A204.1 (cell line): Measurements from ENCODE around the gene GFAP.
"Not testable (repeated sequence)": the region's sequence is repeated elsewhere in the genome, so short reads cannot be mapped to it uniquely, and the experiment has no call there.

Experiments
- FAIRE-seq: peaks from 2 replicates; lab custom pipeline; 2012; peaks lifted over from hg19 to GRCh38; lab: Jason Lieb, UNC

The GFAP gene

GRCh38 chr17:44915321-44915726 is at the start of gene GFAP:
Gene GFAP, minus strand, starts transcription at chr17:44915500. Its CDS starts 14 bp downstream, at chr17:44915486.
- FAIRE-seq = no peak

DNA sequence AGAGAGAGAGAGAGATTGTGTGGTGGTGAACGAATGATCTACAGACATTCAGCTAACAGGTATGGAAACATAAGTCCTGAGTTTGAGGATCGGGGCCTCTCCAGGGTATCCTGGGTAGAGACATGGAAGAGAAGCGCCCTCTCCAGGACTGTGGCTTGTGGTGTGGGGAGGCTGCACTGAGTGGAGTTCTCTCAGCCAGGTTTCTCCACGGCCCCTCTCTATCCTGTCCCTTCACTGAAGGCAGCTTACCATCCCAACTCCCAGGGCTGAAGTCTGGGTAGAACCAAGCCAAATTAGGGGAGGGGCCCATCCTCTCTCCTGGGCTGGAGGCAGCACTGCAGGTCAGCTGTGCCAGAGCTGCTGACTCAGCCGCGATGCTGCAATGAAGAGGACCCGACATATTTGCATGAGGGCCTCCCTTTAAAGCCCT is 46.6 kb upstream of the GFAP start:
- no peak for FAIRE-seq

GRCh38 chr17:44960691-44961090 is 45.4 kb upstream of the GFAP start:
- FAIRE-seq = no peak

DNA sequence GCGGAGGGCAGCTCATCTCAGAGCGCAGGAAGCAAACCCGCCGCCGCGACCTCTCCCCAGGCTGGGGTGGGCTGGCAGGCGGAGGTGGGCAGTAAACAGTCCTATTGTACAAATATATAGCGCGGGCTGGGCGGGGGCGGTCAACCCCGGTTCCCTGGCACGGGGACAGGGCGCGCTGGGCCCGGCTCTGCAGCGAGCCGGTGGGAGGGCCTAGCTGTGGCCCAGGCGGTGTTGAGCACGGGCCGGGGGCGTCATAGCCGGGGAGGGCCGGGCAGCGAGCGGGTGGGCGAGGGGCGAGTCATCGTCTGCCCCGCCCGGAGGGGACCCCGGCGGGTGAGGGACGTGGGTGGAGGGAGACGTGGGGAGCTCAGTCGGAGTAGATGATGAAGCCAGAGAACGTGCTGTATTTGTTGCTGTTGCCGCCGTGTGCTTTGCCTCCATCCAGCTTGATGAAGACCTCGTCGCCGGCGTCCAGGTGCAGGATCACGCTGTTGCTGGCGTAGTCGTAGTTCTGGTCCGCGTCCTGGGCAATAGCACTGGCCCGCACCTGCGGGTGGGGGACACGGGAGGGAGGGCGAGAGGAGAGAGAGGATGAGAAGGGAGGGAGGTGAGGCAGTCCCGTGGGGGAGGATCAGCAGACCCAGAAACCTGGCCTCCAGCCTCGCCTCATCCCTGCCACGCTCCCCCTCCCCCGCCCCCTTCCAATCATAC is 44.7 kb upstream of the GFAP start:
- no peak for FAIRE-seq

GRCh38 chr17:44956998-44957981 is 42.0 kb upstream of the GFAP start:
- FAIRE-seq = no peak

DNA sequence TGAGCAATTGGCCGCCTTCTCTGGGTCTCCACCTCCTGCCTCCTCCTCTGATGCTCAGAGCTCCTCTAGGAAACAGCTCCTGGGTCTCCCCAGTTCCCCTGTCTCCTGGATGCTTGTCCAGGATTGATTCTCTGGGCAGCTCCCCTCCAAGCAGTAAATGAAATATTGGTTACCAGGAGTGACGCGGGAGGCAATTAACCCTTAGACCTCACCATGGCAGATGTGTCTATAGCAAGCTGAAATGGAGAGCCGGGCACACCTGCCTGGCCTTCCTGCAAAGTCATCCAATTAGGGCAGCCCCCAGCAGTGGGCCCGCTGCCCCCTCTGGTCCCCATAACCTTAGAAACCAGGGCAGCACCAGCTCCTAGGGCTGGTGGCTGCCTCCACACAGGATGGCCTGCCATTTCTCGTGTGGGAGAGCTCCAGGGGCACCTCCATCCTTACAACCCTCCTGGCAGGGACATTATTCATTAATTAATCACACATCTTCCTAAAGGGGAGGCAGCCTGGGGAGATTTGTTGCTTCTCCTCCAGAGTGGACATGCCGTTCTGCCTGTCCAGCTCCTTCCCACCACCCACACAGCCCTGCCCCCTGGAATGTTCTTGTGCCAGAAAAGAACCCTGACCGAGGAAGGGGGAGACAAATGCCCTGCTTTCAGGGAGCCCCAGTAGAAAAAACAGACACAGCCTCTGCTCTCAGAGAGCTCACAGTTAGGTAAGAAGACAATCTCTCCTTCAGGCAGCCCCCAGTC is 40.5 kb upstream of the GFAP start:
- no peak for FAIRE-seq

GRCh38 chr17:44952946-44953475 is 37.7 kb upstream of the GFAP start:
- no peak for FAIRE-seq

- no peak for FAIRE-seq
Measured at GRCh38 chr17:44948315-44948795, 33.1 kb upstream of the GFAP start.

DNA sequence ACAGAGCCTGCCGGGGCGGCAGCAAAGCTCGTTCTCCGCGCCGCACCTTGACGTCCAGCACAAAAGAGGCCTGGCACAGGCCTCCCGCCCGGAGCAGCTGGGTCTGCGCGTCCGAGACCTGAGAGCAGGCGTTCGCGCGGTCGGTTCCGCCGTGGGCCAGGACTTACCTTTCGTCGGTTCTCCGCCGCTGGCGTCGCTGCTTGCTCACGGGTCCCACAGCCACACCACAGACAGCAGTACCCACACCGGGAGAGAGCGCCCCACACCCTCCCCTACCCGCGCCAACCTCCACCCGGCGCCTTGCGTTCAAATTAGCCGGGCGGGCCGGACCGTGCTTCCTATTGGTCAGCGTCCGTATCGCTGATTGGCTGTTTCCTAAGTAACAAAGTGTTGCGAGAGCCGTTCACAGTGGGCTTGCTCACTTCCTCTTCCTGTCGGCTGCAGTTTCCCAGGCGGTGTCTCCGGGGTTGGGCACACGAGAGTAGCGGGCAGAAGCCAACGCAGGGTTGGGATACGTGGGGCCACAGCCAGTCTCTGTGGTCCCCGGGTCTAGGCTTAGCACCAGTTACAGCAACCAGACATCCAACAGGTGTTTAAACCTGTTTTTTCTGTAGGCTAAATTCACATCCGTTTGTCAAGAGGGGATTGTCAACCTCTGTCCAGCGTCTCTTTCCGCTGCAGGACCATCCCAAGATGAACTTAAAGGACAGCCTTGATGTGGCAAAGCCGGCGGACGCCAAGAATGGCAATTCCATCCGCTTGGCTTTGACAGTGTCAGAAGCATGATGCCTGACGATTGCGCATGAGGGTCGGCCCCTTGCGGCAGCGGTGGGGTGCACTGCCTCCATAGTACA is 32.4 kb upstream of the GFAP start, which contains the start of gene KIF18B:
Gene KIF18B (minus strand): TSS at position 313 of the 854 bp plus-strand sequence. CDS start 11,429 bp downstream, outside the sequence.
- FAIRE-seq = peak; percentile 97

GRCh38 chr17:44945652-44946051 is 30.4 kb upstream of the GFAP start:
- not testable (repeated sequence) for FAIRE-seq

DNA sequence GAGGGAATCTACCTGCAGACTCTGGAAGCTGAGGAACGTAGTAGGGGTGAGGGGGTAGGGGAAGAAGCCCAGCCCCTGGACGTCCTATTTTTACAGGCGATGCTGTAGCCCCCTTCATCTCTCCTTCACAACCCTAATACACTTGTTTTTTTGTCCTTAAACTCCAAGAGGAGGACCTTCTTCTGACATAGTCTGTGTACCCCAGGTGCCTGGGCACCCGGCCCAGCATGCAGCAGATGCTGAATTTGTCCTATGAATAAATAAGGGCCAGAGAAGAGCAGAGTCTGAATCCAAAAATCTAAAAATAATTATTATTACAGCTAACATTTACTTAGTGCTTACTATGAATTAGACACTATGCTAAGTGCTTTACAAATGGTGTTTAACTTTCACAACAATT is 27.2 kb upstream of the GFAP start:
- no peak for FAIRE-seq

GRCh38 chr17:44941712-44942331 is 26.5 kb upstream of the GFAP start:
- FAIRE-seq = no peak

DNA sequence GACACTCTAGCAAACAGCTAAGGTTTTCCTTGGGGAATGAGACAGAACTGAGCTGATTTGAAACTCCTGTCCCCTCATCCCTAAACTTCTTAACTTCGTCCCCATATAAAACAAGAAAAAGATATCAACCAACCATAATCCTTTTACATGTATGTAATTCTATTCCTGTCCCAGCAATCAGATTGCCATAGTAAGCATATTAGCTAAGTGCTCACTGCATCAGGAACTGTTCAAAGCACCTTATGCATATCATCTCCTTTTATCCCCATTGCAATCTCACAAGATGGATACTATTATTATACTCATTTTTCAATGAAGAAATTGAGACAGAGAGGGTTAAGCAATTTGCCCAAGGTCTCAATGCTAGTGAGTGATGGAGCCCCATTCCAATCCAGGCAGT is 25.5 kb upstream of the GFAP start:
- no peak for FAIRE-seq

DNA sequence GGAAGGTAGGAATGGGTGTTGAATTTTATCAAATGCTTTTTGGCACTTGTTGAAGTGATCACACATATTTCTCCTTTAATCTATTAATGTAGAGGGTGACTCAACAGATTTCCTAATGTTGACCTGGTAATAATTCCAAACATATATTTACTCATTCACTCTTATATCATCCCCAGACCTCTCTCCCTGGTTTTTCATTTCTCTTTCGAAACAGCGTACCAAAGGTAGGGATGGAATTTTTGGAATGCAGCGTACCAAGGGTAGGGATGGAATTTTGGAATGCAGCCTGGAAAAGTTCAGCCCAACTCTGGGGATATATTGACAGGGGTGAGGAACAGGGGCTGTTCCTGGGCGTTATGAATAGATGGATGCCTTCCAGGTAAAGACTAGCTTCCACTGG is 25.0 kb upstream of the GFAP start:
- FAIRE-seq = no peak

- FAIRE-seq = no peak
Measured at GRCh38 chr17:44935116-44935515, 19.8 kb upstream of the GFAP start.

DNA sequence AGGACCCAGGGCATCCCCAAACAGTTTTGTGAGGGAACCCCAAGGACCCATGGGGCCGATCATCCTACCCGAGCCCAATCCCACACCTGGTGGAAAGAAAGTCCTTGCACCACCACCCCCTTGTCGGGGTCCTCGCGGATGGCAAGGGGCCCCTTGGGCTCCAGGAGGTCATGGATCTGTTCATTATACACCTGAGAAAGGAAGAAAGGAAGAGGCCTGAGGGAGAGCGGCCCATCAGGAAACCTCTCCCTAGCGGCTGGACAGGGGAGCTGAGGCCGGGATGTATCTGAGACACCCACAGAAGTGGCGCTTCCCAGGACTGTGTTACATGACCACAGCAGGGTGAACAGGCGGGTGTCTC is 19.4 kb upstream of the GFAP start:
- no peak for FAIRE-seq

- no peak for FAIRE-seq
Measured at GRCh38 chr17:44933824-44934744, 18.8 kb upstream of the GFAP start.

DNA sequence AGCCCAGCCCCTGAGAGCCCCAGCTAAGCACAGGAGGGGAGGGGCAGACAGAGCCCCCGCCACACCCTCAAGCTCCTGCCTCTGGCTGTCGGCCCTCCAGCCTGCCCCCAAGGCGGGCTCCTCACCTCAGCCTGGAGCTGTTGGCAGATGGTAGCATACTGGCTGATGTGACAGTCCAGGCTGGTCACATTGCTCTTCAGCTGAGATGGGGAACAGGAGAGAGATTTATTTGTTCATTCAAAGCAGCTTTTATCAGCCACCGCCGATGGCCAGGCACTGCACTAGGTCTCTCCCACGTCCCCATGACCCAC is 17.4 kb upstream of the GFAP start:
- FAIRE-seq = no peak

DNA sequence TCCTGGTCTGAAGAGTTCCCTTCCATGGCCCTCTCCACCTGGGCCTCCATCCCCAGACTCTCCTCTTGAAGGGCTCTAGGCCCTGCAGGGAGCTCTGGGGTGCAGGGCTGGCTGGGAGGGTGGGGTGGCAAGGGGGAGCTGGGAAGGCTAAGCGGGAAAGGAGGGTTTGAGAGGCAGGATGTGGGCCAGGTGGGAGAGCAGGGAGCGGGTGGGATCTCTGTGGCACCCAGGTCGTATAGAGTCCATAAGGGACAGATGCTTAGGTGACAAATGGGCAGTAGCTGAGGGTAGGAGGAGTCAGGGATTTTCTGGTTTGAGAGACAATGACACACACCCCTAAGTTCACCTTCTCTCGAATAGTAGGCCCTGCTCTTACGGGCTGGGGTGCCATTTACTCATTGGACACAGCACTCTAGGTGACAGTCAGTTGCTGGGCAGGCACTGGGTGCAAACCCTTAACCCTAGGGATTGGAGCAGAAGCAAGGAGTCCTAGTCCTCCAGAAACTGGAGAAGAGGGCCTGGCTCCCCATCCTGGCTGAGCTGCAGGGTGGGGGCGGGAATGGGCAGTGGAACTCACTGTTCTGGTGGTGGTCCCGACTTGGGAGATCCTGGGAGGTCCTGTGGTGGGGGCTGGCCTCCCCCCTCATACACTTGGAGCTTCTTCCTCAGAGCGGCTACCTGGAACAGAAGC is 16.9 kb upstream of the GFAP start:
- FAIRE-seq = no peak
